ENCODE results near the gene FRY.

Gene FRY

DNA sequence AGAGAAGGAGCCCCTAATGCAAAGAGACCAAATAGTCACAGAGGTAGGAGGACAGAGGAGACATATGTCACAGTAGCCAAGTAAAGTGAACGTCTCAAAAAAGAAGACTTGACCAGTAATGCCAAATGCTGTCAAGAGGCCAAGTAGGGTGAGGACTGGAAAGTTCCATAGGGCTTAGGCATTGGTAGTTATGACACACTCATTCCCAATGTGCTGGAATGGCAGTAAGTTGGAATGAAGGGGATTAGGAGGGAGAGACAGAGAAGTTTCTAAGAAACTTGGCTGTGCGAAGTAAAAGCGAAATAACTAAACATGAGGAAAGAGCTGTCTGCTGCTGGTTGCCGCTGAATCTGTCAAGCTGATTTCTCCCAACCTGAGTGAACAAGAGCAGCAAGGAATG lies 14.9 kb upstream of the FRY start:
- no peak for DNase-seq (ENCODE audit: low read depth)
- TF ChIP-seq, protein P1, sequence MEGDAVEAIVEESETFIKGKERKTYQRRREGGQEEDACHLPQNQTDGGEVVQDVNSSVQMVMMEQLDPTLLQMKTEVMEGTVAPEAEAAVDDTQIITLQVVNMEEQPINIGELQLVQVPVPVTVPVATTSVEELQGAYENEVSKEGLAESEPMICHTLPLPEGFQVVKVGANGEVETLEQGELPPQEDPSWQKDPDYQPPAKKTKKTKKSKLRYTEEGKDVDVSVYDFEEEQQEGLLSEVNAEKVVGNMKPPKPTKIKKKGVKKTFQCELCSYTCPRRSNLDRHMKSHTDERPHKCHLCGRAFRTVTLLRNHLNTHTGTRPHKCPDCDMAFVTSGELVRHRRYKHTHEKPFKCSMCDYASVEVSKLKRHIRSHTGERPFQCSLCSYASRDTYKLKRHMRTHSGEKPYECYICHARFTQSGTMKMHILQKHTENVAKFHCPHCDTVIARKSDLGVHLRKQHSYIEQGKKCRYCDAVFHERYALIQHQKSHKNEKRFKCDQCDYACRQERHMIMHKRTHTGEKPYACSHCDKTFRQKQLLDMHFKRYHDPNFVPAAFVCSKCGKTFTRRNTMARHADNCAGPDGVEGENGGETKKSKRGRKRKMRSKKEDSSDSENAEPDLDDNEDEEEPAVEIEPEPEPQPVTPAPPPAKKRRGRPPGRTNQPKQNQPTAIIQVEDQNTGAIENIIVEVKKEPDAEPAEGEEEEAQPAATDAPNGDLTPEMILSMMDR (IDR thresholded peaks at IDR 0.05; ENCODE audit: low read length, missing control alignments), result no peak

DNA sequence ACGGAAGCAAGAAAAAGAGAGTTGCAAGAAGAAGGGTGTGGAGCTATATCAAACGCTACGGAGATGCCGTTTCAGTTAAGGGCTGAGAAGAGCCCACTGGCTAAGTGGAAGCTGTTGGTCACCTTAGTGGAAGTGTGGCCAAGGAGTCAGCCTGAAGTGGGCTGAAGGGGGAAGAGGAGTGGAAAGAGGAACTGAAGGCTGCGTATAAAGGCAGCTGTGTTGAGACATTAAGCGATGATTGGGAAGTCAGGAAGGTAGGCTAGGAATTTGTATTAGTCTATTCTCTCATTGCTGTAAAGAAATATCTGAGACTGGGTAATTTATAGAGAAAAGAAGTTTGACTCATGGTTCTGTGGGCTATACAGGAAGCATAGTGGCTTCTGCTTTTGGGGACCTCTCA lies 14.1 kb upstream of the FRY start:
- TF ChIP-seq, protein P1 (IDR thresholded peaks at IDR 0.05; ENCODE audit: low read length, missing control alignments), result no peak
- no peak for DNase-seq (ENCODE audit: low read depth)
- H3K4me3 ChIP-seq (replicated peaks; ENCODE audit: low read depth, low read length), result no peak overlapping the region

More for the DNA sequence above, 14.9 kb upstream of the FRY start:
- H3K4me3 ChIP-seq (replicated peaks; ENCODE audit: low read depth, low read length), result no peak overlapping the region

DNA sequence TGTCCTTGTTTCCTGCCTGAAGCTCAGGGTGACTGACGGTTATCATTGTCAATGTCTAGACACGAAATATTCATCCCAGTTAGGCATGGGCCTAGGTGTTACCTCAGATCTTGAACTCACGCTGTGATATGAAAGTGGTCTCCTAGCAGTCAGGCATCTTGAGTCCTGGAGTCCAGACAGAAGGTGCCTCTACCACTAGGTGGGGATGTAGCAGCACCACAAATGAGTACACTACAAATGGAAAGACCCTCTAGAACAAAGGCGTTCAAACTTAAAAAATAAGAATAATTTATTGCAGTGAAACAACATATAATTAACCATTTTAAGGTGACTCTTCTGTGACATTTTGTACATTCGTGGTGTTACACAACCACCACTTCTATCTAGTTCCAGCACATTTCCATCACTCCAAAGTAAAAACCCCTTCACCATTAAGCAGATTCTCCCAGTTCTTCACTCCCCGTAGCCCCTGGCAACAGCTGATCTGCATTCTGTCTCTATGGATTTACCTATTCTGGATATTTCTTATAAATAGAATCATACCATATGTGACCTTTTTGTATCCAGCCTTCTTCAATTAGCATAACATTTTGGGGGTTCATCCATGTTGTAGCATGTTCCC lies 11.9 kb upstream of the FRY start:
- TF ChIP-seq, protein P1 (IDR thresholded peaks at IDR 0.05; ENCODE audit: low read length, missing control alignments), result peak; percentile 98
- no peak overlapping the region for H3K4me3 ChIP-seq (replicated peaks; ENCODE audit: low read depth, low read length)
- DNase-seq (ENCODE audit: low read depth), result peak; percentile 88

DNA sequence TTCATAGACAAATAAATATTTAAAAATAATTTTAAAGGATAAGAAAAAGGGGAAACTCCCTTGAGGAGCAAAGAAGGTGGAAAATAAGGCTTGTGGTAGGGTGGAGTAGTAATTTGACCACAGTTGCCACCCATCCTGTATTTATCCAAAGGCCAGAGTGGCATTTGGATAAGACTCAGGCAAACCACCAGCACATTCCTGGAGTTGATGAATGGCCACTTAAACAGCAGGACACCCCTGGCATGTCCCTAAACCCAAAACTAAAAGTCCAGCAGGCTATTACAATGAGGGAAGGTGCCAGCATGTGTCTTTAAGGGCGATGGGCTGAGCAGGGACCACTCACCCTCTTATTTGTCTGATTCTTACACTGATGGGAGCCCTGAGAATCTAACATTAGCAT lies 9.8 kb upstream of the FRY start:
- TF ChIP-seq, protein P1 (IDR thresholded peaks at IDR 0.05; ENCODE audit: low read length, missing control alignments), result no peak
- no peak overlapping the region for H3K4me3 ChIP-seq (replicated peaks; ENCODE audit: low read depth, low read length)
- no peak for DNase-seq (ENCODE audit: low read depth)

DNA sequence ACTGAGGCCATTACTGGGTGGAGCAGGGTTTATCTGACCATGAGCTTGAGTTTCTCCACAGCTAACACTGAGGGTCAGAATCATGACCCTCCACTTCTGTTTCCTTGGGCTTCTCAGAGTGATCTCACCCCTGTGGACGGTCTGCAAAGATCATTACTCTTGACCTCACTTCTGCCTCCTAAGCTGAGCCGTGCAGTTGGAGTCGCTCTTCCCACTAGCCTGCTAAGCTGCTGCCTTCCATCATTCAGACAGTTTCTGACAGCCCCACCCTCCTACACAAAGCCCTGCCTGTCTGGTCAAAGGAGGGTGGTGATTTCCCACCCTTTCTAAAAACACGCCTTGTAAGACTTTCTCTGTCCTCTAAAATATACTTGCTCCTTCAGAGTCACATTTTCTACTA lies 9.3 kb upstream of the FRY start:
- no peak overlapping the region for H3K4me3 ChIP-seq (replicated peaks; ENCODE audit: low read depth, low read length)
- DNase-seq (ENCODE audit: low read depth), result no peak

DNA sequence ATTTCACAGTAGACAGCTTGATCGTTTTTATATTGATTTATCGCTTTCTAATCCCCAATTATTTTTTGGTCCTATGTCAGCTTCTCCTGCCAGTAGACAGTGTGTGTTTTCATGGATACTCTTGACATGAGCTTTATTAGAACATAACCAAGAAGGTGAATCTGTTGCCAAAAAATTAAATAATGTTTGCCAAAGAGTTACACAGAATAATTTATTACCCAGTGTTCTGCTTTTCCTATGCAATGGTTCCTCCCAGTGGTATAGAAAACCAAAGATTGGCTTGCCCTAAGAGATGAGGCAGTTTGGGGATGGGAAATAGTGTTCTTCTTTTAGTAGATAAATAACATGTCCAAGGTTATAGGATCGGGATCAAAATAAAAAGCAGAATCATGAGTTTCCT lies 8.5 kb upstream of the FRY start:
- no peak overlapping the region for H3K4me3 ChIP-seq (replicated peaks; ENCODE audit: low read depth, low read length)
- TF ChIP-seq, protein P1 (IDR thresholded peaks at IDR 0.05; ENCODE audit: low read length, missing control alignments), result no peak
- DNase-seq (ENCODE audit: low read depth), result no peak

More for the DNA sequence above, 9.3 kb upstream of the FRY start:
- TF ChIP-seq, protein P1 (IDR thresholded peaks at IDR 0.05; ENCODE audit: low read length, missing control alignments), result no peak

DNA sequence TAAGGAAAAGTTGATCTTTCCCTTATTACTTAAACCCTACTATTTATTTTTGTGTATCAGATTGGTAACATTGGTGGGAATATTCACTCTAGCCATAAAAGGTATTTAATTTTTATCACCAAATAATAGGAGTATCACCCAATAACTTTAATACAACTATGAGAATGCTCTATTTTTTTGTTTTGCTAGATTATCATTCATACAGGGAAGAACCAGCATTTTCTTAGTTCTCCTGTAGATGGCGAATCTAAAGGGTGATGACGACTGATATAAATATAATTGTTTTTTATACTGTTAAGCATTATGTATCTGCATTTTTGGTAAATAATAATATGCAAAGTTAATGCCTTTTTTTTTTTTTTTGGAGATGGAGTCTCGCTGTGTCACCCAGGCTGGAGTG lies 7.9 kb upstream of the FRY start:
- no peak for DNase-seq (ENCODE audit: low read depth)
- H3K4me3 ChIP-seq (replicated peaks; ENCODE audit: low read depth, low read length), result no peak overlapping the region
- TF ChIP-seq, protein P1 (IDR thresholded peaks at IDR 0.05; ENCODE audit: low read length, missing control alignments), result peak; percentile 37

Data from fibroblast of pulmonary artery (primary cell).